Breast epithelium (tissue), 3 donors: ENCODE measurements around the gene DDX24.

Experiments used
- POLR2A ChIP-seq: fragments of 450-650 bp; IDR thresholded peaks from one replicate; pipeline ENCODE4 v1.6.1; 2016; ENCODE audit warnings: antibody characterized with exemption, mild to moderate bottlenecking, moderate library complexity
- POLR2AphosphoS5 ChIP-seq, 3 donors: sonication (generic); formaldehyde crosslinking; IDR thresholded peaks; one replicate each; pipeline ENCODE4 v1.6.1; 2017; ENCODE audit warnings: antibody characterized with exemption in 3 of 3

DNA sequence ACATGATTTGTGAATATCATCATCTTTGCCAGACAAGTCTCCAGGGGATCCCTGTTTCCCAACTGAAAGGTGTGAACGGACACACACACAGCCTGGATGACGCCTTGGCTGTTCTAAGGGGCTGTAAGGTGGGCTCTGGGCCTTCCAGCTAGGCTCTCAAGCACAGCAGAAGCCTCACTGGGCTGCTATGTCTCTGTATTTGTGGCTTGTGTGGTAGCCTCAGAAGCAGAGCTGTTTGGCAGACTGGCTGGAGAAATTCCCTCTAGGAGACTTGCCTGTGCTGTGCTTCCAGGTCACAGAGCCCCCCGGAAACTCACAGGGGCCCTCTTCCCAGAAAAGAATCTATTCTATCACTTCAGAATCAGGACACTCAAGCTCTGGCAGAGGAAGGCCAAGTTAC is 33.4 kb downstream of the DDX24 start:
- TF ChIP-seq POLR2A (no peak), POLR2AphosphoS5 (IDR thresholded peaks at IDR 0.05) (no peak)
